GM21390 (cell line): Measurements from ENCODE around the gene LRRN2.
"Not testable (repeated sequence)": the region's sequence is repeated elsewhere in the genome, so short reads cannot be mapped to it uniquely, and the experiment has no call there.

Experiments
- ATAC-seq: cut with Tn5 transposase; IDR thresholded peaks from one replicate; pipeline ENCODE4 v1.9.1; 2021; ENCODE audit not compliant: unreplicated experiment

The LRRN2 gene

DNA sequence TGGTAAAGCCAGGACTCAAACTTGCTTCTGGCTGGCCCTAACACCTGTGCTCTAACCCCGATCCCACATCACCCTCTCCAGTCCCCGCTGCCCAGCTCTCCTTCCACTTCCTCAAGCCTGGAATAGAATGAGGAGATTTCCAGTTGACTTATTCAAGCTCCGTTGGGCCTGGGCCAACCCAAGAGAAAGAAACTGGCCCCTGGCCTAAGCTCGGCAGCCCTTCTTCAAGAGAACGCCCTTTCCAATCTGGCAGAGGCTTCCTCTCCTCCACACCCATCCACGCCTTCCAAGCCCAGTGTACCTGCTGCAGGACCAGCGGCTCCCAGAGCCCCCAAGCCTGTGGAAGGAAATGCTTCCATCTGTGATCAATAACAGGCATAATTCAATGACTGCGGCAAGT is 51.9 kb downstream of the LRRN2 start:
- no peak for ATAC-seq

DNA sequence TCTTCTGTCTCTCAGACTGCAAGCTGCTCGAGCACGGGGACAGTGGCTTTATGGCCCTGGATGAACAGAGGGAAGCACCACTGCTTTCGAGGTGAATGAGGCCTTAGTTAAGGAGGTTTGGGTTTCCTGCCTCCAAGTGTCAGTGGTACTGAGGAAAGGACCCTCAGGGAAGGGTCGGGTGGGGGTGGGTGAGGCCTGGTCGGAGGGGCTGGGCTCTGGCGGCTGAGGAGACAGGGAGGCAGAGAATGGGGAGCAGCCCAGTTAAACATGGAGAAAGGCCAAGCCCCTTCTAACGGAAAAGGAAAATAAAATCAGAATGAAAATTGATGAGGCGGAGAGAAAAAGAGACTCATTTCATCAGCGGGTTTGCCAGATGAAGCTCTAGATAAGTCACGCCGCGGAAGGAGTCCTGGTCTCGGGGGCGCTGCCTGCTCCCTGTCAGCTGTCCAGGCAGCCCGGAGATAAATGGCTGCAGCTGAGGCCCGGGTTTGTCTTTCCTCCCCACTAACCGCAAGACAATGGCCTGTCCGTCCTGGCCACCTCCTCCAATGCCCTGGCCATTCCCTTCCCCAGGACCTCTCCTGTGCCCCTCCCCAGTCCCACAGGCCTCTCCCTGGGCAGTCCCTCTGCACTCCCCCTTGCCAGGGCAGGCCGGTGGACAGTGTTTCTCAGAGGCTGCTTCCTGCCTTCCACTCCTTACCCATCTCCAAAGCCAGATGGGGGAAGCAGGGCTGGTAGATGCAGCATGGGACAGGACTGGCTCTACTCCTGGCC is 55.2 kb downstream of the LRRN2 start:
- ATAC-seq: no peak

DNA sequence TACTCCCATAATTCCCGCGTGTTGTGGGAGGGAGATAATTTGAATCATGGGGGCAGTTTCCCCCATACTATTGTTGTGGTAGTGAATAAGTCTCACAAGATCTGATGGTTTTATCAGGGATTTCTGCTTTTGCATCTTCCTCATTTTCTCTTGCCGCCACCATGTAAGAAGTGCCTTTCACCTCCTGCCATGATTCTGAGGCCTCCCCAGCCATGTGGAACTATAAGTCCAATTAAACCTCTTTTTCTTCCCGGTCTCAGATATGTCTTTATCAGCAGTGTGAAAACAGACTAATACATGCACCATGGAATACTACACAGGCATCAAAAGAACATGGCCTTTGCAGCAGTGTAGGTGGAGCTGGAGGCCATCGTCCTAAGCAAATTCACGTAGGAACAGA is 56.1 kb downstream of the LRRN2 start:
- ATAC-seq: not testable (repeated sequence)

DNA sequence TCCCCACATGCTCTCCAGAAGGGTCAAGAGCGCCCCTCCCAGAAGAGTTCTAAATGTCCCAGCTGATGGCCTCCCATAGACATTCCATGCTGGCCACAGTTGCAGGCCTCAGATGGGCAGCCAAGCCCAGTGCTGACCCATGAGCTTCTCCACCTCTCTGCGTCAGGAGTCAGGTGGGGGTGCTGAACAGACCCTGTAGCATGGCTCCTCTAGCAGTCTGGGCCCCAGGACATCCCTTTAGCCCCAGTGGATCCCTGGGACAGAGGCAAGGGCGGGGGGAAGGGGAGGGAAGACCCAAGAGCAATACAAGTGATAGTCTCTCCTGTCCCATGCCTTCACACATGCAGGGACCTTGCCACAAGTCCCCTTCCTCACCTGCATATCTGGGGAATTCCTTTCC is 56.7 kb downstream of the LRRN2 start:
- ATAC-seq: no peak

DNA sequence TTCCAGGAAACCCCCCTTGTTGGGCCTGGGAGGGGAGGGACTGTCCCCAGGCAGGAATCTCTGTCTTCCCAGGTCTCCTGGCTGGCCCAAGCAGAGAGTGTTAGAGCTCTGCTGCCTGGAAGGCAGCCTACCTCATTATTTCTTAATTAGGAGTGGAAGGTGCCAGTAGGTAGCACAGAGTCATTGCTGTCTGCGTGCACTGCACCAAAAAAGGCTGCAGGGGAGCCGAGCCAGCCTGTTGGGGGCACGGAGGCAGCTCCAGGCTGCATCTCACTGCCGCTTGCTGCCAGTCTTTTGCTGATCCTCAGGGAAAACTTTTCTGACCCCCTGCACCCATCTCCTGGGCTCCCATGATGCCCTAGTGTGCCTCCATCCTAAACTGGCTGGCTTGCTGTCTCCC is 58.1 kb downstream of the LRRN2 start:
- ATAC-seq: no peak

DNA sequence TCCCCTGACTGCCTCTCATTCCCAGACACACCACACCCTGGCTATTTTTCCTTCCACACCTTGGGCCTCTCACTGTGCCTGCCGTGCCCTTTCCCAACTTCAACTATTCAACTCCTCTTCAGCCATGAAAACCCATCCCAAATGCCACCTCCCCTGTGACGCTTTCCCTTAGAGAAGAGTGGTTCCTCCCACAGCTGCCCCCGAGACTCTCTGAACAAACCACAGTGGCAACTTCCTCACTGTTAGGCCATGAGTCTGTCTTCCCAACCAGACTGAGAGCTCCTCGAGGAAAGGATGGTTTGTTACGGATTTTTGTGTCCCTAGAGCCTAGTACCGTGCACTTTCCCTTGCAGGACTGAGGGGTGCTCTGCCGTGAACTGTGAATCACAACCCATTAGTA is 59.2 kb downstream of the LRRN2 start:
- ATAC-seq: no peak

DNA sequence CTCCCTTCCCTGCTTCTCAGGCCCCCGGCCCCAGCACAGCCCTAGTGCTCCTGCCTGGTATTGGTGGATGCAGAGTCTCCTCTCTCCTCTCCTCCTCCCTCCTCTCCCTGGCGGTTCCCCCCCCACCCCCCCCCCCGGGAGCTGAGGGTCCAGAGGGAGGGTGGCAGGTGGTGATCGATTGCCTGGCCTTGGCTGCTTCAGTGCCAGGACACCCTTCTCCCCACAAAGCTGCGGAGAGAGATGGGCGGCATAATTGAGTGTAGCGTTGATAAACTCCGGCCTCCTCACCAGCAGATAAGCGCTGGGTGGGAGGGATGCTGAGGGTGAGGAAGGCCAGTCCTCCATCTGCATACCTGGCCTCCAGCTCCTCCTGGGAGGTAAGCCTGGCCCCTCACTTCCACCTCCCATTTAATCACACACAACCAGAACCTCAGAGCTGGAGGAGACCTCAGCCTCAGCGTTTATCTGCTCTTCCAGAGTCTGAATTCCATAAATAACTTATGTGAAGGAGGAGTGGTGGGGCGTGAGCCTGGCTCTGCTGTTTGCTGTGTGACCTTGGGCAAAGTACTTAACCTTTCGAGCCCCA is 60.8 kb downstream of the LRRN2 start:
- ATAC-seq: no peak

DNA sequence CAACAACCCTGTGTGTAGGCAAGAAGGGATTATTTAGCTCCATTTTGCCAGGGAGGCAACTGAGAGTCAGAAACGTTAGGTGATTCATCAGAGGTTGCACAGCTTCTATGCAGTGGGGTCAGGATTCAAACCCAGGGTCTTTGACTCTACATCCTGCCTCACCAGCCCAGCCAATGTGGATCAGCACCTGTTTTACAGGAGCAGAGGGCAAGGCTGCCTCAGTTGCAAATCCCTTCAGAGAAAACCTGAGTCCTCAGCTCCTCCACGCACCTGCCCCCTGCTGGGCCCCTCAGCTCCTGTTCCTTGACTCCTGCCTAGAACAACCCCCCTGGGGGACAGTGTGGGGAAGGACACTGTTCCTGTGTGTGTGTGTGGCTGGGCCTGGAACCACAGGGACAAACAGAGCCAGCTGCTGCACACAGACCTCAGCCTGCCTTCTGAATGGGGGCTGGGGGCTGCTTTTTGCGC is 61.6 kb downstream of the LRRN2 start:
- no peak for ATAC-seq

DNA sequence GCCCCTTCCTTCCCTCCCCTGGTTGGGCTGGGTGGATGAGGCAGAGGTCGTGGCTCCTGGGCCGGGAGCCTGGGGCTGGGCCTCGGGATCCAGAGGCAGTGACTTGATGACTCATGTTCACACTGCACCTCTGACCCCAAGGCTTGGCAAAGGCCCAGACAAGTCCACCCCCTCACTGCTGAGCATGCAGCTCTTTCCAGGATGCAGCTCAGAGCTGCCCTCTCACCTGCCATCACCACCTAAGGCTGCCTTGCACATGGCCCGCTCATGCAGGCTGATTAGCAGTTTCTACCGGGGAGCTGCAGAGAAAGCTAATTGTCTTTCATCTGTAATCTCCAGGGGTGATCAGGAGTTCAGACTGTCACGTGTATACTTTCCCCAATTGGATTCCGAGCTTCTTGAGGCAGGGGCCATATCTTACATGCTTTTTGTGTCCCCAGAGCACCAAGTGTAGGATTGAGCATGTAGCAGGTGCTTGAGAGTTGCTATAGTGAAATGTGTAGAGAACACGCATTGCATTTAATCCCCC is 62.1 kb downstream of the LRRN2 start:
- ATAC-seq: no peak

DNA sequence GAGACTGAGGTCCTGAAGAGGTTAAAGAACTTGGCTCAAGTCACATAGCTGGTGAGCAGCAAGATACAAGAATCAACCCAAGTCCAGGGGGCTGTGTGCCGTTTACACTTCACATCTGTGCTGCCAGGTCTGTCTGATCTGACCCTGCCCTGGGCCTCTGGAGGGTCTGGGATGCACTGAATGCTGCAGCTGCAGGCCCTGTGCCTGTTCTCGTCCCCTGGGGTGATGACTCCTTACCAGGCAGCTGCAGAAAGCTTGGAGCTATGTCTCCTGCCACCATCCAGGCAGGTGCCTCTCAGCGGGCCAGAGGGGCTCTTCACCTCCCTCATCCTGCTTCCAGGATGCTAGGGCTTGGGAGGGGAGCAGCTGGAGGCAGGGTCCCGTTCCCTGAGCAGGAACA is 63.5 kb downstream of the LRRN2 start:
- ATAC-seq: no peak

DNA sequence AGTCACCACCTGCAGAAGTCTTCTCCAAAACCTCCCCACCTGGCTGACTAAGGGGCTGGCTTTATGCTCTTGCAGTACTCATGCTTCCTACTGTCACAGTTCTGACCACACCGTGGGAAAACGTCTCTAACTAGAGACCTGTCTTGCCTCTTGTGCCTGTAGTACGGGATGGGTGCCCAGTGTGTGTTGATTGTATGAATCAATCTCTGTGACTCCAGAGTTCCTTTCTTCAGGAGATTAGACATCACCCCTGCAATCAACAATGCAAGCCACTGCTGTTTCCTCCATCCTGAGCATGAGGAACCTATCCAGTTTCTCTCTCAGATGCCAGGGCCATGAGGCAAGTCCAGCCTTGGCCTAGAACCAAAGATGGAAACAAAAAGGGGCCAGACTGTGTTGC is 64.1 kb downstream of the LRRN2 start:
- ATAC-seq: no peak

DNA sequence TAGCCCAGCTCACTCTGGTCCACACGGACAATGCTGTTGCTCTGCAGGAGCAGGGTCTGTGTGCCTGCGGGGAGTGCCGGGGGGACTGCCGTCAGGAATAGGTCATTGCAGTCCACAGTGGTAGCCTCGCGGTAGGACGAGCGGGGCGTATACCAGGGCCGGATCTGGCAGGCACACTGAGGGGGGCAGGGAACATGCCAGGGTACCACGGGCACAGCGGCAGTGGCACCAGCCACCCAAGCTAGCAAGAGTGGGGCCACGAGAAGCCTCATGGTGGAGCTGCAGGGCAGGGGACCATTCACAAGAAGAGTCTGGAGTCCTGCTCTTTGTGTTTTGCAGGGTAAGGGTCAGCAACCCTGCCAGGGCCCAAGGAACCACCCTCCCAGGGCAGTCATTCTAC is 65.8 kb downstream of the LRRN2 start:
- ATAC-seq: no peak

DNA sequence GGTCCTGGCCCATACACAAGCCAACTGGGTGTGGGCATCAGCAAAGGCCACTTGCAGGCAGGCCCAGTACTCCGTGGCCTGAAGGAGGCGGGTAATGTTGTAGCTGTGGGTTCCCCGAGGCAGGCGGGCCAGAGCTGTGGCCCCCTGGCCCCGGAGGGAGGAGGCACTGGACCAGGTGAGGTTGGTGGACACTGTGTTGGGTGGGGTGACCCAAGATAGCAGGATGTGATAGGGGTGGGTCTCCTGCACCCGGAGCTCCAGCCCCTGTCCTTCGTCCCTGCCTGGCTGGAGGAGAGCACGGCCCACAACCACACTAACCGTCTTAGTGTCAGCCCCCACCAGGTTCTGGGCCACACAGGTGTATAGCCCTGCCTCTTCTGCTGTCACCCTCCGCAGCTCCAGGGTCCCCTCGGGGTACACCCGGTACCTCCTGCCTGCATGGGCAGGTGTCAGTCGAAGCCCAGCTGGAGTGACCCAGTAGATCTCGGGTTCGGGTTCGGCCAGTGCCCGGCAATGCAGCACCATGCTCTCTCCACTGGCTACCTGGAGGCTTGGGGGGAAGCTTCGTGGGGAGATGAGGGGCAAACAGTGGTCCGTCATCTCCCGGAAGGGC is 67.3 kb downstream of the LRRN2 start:
- ATAC-seq: no peak

DNA sequence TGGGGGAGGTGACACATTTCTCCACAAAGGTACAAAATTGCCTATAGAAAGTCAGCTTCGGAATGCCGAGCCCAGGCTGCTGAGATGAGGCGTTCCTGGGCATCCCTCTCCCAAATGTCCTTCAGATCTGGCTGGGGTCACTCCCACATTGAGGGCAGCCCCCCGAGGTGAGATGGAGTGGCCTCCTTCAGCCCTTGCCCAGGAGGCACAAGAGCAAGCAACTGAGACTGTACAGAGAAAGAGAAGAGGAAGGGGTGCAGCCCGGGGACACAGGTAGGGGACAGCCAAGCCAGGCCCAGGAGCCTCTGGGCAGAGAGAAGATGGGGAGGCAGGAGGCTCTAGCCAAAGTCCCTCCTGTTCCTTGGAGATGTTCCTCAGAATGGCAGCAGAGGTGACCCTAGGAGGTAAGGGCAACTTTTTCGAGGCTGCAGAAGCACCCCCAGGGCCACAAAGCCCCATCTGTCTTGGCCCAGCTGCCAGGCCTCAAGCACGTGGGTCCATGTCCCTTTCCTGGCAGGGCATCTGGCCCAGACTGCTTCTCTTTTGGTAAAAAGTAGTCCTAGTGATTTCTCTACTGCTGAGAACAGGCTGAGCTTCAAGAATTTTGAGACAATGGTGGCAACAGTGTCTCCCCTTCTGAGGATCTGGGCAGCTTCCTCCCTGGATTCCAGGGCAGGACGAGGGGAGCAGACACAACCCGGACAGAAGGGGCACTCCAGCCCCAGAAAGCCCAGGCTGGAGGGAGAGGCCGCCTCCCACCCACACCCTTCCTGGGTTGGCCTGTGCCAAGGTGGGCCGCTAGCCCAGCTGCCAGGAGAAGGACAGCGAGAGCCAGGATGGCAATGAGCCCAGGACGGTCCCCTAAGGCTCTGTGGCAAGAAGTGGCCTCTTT is 68.0 kb downstream of the LRRN2 start:
- ATAC-seq: no peak

DNA sequence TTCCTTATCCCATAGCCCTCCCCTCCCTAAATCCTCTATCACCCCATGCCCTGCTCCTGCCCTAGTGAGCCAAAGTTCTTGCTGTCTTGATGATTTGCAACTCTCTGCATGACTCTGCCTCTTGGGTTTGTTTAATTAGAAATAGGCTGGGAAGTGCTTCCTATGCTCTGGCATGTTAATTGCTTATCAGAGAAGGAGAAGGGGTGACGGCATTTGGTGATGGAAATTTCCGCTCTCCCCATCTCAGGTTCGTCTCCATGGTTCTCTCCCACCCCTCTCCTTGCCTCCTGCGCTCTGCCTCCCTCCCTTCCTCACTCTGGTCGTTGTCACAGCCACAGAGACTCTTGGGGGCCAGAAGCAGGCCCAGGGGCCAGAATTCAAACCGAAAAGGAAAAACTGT is 68.9 kb downstream of the LRRN2 start:
- no peak for ATAC-seq

DNA sequence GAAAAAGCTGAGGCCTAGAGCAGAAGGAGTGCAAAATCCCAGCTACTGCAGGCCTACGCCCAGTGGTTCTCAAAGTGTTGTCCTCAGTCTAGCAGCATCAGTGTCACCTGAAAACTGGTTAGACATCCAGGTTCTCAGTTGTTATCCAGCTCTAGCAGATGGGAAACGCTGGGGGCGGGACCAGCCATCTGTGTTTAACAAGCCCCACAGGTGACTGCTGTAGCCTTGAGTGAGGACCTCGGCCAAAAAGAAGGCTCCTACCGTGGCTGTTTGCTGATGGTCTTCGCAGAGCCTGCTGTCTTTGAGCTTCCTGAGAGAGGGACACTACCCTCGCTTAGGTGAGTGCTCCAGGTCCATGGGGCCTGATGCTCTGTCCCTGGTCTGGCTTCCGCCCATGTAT is 69.7 kb downstream of the LRRN2 start:
- ATAC-seq: no peak

DNA sequence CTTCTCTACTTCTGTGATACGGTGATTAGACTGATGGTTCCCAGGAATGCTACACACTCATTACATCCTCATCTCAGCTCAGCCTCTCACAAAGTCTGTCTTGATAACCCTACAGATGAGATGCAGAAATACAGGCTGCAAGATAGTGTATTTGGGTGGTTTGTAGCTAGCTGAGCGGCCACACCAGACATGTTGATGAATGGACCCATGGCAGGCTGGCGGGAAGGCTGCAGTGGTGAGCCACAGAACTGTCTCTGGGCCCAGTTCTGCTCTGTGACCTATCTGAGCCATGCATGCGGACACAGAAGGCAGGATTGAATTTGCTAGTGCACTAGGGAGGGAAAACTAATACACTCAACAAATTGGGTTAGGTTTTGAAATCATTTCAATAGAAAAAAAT is 71.9 kb downstream of the LRRN2 start:
- no peak for ATAC-seq

DNA sequence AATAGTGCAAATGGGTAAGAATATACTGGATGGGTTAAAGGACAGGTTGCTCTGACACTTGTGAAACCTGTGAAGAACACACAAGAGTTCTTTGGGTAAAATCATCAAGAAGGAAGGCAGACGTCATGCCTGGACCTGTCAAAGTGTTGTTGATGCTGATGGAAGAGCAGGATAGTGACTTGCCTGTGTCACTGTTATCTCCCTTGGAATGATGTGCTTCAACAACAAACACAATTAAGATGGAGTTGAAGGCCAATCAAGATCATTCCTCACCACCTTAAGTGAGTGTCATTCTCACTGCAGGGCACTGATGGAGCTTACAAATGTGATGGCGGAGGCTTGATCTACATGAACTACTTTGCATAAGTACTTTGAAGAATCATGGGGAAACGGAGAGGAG is 73.2 kb downstream of the LRRN2 start:
- ATAC-seq: no peak

DNA sequence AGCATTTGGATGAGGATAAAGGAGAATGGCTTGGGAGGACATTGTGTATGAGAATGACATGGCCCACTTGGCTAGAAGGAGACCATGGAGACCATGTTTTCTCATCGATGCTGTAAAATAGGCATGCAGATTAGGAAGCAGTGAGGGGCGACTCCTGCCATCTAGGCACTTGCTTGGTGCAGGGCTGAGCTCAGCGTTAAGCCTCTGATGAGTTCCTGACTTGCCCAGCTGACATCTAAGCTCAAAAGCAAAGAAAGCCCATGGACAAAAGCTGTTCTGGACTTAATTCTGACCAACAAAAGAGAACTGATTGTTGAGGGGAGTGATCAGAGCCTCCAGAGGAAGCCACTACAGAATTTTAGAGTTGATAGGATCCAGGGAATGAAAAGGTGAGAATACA is 74.5 kb downstream of the LRRN2 start:
- no peak for ATAC-seq

DNA sequence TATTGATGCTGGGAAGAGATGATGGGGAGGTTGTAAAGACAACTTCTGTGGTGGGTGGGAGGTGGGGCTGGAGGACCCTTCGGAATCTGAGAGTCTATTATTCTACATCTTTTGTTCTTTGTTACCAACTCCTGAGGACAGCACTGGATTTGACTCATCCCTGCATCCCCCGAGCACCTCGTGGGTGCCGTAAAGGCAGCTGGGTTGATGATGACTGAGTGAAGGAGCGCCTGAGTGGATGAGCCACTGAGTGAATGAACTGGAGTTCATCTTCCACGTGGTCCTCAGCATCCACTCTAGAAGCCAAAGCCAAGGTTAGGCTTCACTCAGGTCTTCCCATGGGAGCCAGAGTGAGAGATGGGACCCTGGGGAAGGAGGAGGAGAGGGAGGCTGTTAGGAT is 77.6 kb downstream of the LRRN2 start:
- no peak for ATAC-seq

DNA sequence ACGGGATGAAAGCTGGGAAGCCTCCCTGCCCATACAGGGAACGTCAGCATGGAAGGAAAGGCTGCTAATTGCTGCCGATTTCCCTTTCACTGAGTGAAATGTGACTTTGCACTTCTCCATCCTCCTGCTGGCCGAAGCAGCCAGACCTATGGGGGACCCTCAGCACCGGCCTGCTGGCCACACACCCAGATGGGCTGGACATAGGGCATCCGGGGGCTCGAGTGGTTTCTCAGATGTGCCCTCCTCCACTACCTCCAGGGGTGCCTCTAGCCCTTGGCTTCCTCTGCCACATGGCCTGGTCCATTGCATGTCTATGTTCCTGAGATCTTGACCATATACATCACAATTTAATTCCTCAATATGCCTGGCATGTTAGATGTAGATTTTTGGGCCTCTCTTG is 79.7 kb downstream of the LRRN2 start:
- ATAC-seq: no peak
